Activated CD4-positive, alpha-beta T cell treated with anti-CD3 and anti-CD28 coated beads, Interleukin-10, Interleukin-2, amounts not matched to agents 100 ng/mL and 50 ng/mL, durations not matched to agents 16 hours and 8 hours (primary cell): ENCODE measurements around the gene ALG11.

Experiments used
- DNase-seq: peaks from one replicate; pipeline ENCODE4 v3.0.0-alpha.2; 2020

ALG11 gene

DNA sequence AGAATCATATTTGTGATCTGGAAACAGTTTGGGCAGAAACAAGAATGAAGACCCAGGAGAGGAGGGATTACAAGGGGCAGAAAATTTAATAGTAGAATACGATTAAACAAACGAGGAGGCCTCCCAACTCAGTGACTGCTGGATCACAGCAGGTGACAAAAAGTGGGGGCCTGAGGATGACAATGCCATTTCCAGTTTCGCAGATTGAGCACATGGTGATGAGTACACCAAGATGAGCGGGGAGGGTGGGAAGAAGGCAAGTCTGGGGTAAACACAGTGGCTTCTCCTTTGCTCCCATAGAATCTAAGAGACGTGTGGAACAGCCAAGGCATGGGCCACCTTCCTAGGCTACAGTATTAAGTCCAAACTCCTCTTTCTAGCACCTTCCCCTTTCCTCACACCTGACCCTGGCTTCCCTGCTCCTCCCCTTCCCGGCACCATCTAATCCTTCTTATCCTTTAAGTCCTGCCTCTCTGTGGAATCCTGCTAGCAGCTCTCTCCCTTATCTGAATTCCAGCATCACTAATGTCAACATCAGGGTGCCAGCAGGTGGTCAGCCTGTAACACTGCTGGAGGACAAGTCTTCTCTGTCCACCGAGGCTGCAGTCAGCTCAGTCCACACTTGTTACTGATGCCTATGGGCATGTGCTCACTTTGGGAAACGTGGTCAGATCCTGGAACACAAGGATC lies 14.4 kb upstream of the ALG11 start:
- no peak for DNase-seq

GRCh38 chr13:51998723-51999509 lies 13.3 kb upstream of the ALG11 start:
- DNase-seq = no peak

DNA sequence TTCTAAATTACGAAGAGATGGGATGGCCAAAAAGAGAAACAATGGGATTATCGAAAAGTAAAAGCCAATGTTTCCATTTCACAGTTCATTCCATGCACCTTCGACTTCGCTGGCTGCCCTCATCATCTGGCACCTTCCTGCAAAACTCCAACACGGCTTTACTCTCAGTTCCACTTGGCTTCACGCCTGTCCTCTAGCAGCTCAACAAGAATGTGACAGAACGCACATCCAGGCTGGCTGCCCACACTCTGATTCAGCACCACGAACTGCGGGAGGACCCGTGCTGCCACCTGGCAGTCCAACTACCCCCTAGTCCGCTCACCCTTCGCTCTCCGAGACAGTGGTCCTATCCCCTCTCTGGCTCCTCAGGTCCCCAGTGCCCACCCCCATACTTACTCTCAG lies 12.7 kb upstream of the ALG11 start:
- no peak for DNase-seq

GRCh38 chr13:51999921-52000320 lies 12.3 kb upstream of the ALG11 start:
- no peak for DNase-seq

DNA sequence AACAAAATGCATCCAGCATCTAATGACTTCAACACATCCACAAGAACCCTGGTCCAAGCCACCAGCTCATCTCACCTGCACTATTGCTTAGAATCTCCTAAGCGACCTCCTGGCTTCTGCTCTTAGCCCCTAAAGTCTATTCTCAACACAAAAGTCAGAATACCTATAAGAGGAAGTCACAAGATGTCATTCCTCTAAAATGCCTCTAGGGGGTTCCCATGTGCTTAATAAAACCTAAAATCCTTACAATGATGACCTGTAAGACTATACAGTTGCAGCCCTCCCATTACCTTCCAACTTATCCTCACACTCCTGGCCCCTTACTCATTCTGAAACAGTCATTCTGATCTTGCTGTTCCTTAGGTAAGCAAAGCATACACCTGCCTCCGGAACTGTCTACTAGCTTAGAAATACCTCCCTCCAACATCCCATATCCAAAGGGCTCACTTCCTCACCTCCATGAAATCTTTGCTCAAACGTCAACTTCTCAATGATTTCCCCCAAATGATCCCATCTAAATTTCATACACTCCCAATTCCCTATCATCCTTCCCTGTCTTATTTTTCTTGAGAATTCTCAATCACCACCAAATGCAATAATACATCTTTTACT lies 11.0 kb upstream of the ALG11 start:
- peak; percentile 49 for DNase-seq

- DNase-seq = no peak
Measured at GRCh38 chr13:52002361-52002760, 9.8 kb upstream of the ALG11 start.

DNA sequence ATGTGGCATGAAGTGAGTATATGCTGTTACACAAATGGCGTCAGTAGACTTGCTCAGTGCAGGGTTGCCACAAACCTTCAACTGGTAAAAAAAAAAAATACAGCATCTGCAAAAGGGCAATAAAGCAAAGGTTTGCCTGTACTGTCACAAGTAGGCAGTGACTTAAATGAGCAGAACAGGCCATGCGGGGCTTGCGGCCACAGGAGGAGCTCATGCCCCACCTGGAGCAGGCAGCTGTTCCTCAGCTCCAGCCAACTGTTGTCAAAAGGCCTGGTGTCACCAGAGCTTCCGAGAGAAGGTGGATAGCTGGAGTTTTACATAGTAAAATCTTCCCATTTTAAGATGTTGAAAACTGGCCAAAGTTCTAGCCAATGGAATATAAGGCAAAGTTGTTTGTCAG lies 8.7 kb upstream of the ALG11 start:
- no peak for DNase-seq

DNA sequence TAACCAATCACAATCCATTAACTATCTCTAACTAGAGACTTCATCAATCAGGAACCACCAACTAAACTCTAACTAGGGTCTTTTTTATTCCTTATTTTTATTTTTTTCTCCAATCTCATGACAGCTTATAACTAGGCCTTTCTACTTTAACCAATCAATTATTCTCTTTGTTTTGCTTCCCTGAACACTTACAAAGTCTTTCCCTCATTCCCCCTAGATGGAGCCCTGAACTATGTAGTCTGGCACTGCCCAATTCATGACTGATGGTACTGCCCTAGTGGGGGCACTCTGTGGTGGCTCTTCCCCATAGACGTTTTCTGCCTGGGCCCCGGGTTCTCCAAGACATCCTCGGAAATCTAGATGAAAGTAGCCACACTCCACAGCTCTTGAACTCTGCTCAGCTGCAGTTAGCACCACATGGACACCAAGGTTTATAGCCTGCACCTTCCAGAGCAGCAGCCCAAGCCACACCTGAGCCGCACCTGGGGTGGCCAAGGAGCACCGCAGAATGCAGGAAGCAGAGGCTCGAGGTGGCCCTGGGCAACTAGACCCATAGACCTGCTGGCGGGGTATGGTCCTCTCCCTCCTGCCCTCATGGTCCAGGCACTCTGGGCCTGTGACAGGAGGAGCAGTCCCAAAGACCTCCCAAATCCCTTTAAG lies 7.6 kb upstream of the ALG11 start:
- no peak for DNase-seq

DNA sequence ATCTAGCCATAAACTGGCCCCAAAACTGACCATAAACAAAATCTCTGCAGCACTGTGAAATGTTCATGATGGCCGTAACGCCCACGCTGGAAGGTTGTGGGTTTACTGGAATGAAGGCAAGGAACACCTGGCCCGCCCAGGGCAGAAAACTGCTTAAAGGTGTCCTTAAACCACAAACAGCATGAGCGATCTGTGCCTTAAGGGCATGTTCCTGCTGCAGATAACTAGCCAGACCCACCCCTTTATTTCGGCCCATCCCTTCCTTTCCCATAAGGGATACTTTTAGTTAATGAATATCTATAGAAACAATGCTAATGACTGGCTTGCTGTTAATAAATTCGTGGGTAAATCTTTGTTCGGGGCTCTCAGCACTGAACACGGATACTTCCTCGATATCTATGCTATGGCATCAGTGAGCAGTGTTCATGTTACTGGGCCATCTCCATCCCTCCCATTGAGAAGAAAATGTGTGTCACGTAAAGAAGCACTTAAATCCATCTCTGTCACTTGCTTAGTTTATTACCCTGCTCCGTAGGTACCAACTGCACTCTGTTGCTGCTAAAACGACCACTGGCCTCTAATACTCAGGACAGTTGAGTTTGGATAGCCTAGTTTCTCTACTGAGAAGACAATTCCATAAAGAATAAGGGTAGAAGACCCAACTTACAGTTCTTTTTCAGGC lies 6.2 kb upstream of the ALG11 start:
- DNase-seq = no peak

GRCh38 chr13:52006523-52007245 lies 5.5 kb upstream of the ALG11 start:
- DNase-seq = no peak

GRCh38 chr13:52009946-52010345 lies 2.3 kb upstream of the ALG11 start:
- DNase-seq = no peak

DNA sequence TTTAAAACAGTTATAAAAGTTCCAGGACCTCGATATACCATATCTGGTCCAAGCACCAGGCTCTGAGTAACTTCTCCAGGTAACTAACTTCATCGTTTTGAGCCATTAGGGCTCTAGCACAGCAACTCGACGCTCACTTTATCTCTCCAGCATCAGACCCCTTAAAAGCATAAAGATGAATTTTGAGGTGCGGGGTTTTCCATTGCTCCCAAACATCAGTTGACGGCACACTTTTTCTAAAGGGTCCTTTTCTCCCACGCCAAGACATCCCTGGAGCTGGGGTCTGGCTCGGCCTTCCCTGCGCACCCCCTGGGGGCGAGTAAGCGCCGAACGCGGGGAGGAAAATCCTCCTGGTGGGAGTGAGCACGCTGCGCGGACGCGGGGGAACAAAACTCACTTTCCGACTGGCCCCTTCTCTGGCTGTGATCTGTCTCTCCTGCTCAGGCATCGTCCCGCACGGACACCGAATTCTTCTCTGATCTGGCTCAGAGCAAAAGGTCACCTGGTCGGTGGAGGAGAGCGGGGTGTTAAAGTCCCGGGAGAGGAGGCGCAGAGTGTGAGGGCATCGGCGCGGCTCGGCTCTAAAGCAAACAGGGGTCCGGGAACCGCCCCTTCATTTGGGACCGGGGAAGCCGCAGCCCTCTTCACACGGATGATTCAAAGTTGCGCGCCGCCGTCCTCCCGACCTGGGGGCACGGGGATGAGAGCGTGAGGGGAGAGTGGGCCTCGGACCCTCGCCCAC lies 1.1 kb upstream of the ALG11 start, which contains the start of gene ATP7B:
Gene ATP7B, minus strand, starts transcription at position 561 of the 742 bp plus-strand sequence. Its CDS starts 113 bp downstream, at position 448.
- no peak for DNase-seq

DNA sequence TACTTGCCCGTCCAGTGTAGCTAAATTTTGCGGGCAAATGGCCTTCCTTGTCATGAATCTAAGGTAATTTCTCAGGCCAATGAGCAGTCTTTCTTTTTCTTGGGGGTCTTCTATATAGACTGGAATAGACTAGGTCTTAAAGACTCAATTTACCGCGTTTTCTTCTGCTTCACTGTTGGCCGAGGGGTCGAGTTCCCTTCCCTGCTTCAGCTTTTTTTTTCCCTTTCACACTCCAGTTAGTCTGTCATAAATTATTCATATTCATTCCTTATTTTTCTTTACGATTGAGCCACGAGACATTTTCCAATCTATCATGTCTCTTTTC lies 276 bp downstream of the ALG11 start:
- DNase-seq = no peak

DNA sequence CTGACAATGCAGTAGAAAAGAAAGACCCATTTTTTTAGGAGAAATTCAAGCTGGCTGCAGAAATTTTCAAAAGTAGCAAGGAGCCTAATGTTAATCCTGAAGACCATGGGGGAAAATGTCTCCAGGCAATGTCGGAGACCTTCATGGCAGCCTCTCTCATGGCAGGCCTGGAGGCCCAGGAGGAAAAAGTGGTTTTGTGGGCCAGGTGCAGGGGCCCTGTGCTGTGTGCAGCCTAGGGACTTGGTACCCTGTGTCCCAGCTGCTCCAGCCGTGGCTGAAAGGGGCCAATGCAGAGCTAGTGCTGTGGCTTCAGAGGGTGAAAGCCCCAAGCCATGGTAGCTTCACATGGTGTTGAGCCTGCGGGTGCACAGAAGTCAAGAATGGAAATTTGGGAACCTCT lies 4.1 kb downstream of the ALG11 start:
- DNase-seq = no peak

- no peak for DNase-seq
Measured at GRCh38 chr13:52020191-52020590, 8.0 kb downstream of the ALG11 start.

DNA sequence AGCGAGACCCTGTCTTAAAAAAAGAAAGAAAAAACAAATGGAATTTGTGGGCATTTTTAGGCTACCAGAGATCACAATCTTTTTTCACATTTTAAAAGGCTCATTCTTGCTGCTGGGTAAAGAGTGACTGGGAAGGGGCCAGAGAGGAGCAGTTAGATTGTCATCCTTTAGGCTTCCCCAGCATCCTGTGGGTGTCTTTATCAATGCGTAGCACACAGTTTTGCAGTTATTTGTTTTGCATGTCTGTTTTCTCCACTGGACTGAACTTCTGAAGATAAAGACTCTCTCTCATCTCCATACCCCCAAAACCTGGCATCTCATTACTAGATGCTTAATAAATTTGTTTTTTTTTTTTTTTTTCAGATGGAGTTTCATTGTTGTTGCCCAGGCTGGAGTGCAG lies 10.2 kb downstream of the ALG11 start:
- no peak for DNase-seq

DNA sequence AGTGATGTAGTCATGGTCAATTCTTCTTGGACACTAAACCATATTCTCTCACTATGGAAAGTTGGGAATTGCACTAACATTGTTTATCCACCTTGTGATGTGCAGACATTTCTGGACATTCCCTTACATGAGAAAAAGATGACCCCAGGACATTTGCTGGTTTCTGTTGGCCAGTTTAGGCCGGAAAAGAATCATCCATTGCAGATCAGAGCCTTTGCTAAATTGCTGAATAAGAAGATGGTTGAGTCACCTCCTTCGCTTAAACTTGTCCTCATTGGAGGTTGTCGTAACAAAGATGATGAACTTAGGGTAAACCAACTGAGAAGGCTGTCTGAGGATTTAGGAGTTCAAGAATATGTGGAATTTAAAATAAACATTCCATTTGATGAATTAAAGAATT lies 12.3 kb downstream of the ALG11 start, which contains the start of gene UTP14C:
Gene UTP14C, plus strand, starts transcription at position 211 of the 400 bp plus-strand sequence. CDS start 4,114 bp downstream, outside the sequence.
- no peak for DNase-seq

DNA sequence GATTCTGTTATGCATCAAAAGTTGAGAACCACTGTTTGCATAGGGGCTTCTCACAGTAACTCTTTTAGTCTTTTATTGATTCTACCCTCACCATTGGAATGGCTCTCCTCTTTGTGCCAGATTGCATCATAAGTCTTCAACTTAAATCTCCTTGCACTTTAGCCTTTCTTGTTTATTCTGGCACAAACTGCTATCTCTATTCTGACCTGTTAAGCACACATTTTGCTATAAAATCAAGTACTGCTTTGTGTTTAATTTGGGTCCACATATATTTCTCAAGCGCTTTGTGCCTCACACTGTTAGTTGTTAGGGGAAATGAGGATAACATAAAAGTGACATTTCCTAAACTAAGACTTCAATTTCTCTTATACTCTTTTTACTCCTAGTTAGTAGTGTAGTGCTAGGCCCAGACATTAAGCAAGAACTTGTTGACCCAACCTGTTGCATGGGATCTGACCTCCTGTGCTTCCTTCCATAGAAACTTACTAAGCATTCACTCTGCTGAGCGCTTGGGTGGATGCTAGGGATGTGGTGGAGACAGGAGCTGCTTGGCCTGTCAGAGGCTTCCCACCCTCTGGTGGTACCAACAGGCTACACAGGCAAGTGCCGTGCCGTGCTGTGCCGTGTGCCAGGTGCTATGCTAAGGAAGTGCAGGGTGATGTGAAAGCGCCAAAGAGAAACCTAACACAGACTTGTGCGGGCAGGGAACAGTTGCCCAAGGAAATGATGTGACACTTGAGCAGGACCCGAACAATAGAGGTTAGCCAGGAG lies 13.5 kb downstream of the ALG11 start:
- no peak for DNase-seq

- DNase-seq = no peak
Measured at GRCh38 chr13:52026246-52026626, 14.0 kb downstream of the ALG11 start.

- DNase-seq = no peak
Measured at GRCh38 chr13:52027832-52028231, 15.6 kb downstream of the ALG11 start.

DNA sequence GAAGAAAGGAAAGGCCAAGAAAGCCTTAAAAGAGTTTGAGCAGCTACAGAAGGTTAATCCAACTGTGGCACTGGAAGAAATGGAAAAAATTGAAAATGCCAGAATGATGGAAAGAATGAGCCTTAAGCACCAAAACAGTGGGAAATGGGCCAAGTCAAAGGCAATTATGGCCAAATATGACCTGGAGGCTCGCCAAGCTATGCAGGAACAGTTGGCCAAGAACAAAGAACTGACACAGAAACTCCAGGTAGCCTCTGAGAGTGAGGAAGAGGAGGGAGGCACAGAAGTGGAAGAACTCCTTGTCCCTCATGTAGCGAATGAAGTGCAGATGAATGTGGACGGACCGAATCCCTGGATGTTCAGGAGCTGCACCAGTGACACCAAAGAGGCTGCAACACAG lies 17.4 kb downstream of the ALG11 start:
- DNase-seq = no peak
